ENCODE measurements around the gene FOXJ3. TPM values are rescaled to one million over a fixed set of nuclear protein-coding genes. Genes with fewer than 3 reads are reported as not detected.
A peak's percentile ranks its signal among the peaks of the same experiment; 100 is the strongest.

The FOXJ3 gene
- total and polyA plus RNA-seq, 2 donors (not counting 1 experiment from before 2014, with no cell fraction given) = 22.6 to 29.5 TPM

DNA sequence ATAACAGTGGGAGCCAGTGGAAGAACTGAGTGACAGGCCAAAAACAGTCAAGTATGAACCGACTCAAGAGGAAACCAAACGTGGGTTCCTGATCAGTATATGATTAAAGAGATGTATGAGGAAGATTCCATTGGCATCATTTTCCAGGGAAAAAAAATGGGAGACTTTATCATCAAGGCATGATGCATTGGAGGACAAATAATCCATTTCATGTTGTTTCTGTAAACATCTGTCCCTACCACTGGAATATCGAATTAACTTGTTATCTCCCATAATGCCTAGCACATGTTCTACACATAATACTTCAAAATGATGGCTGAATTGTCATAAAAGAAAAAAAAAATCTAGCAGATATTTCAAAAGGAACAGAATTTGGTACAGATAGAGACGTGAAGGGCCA lies 13.3 kb downstream of the FOXJ3 start:
- Histone ChIP-seq H3K36me3 (ENCODE audit: control insufficient read depth, insufficient read depth, low read length) (no peaks in the 10 kb centered on the region), H3K4me1 (ENCODE audit: control insufficient read depth, extremely low read depth, insufficient read depth, low read length) (peaks cover 10% of the 10 kb centered on the region), H3K27ac (ENCODE audit: insufficient read depth, low read length) (no peak overlapping the region), H3K9ac (ENCODE audit: insufficient read depth, low read length) (no peak overlapping the region), H3K79me2 (ENCODE audit: control insufficient read depth, insufficient read depth, low read length) (peaks cover 80% of the 10 kb centered on the region), H3K9me3 (ENCODE audit: control insufficient read depth, insufficient read depth, low read depth, low read length) (no peaks in the 10 kb centered on the region), H3K27me3 (ENCODE audit: control insufficient read depth, insufficient read depth, low read length) (no peaks in the 10 kb centered on the region), H3K4me2 (ENCODE audit: extremely low read depth, insufficient read depth, low read length) (no peak overlapping the region), H4K20me1 (ENCODE audit: control insufficient read depth, extremely low read depth, insufficient read depth, low read length) (peaks cover 2% of the 10 kb centered on the region), H3K4me3 (replicated peaks in 1 of 4; ENCODE audit: control extremely low read depth in 1 of 4, insufficient read depth in 1 of 4, low read depth in 3 of 4, low read length in 4 of 4) (no peak overlapping the region), H2AFZ (ENCODE audit: low read length) (no peak overlapping the region)
- no peak for DNase-seq (ENCODE audit: low read depth in 2 of 2)
- TF ChIP-seq EZH2 (IDR thresholded peaks at IDR 0.05; ENCODE audit: low read length, missing control alignments) = no peak
- TF ChIP-seq, protein P1, sequence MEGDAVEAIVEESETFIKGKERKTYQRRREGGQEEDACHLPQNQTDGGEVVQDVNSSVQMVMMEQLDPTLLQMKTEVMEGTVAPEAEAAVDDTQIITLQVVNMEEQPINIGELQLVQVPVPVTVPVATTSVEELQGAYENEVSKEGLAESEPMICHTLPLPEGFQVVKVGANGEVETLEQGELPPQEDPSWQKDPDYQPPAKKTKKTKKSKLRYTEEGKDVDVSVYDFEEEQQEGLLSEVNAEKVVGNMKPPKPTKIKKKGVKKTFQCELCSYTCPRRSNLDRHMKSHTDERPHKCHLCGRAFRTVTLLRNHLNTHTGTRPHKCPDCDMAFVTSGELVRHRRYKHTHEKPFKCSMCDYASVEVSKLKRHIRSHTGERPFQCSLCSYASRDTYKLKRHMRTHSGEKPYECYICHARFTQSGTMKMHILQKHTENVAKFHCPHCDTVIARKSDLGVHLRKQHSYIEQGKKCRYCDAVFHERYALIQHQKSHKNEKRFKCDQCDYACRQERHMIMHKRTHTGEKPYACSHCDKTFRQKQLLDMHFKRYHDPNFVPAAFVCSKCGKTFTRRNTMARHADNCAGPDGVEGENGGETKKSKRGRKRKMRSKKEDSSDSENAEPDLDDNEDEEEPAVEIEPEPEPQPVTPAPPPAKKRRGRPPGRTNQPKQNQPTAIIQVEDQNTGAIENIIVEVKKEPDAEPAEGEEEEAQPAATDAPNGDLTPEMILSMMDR (conservative IDR thresholded peaks at IDR 0.05 in 1 of 2, IDR thresholded peaks at IDR 0.05 in 1 of 2; ENCODE audit: low read depth in 1 of 2, low read length in 2 of 2) = no peak

DNA sequence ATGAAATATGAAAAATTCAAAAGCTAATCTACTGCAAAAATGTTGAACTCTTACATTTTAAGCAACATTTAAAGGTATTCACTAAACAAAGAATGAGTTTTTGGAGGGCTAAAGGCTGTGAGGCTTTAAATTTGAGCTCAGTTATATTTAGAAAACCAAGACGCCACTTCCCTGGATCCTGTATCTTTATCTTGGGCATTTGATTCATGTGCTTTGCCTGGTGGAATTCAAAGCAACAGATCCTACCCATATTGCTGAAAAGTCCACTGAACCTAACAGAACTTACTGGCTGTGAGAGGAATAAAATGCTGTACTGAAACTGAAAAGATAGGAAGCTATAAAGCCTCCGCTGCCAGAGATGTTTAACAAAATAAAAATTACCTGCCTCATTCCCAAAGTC lies 14.3 kb downstream of the FOXJ3 start:
- H3K9ac ChIP-seq (ENCODE audit: insufficient read depth, low read length) = no peak overlapping the region
- H4K20me1 ChIP-seq (ENCODE audit: control insufficient read depth, extremely low read depth, insufficient read depth, low read length) = peaks cover 2% of the 10 kb centered on the region
- peaks cover 10% of the 10 kb centered on the region for H3K4me1 ChIP-seq (ENCODE audit: control insufficient read depth, extremely low read depth, insufficient read depth, low read length)
- no peak overlapping the region for H2AFZ ChIP-seq (ENCODE audit: low read length)
- peaks cover 82% of the 10 kb centered on the region for H3K79me2 ChIP-seq (ENCODE audit: control insufficient read depth, insufficient read depth, low read length)
- no peaks in the 10 kb centered on the region for H3K36me3 ChIP-seq (ENCODE audit: control insufficient read depth, insufficient read depth, low read length)
- DNase-seq (ENCODE audit: low read depth in 2 of 2) = no peak
- no peak overlapping the region for H3K4me2 ChIP-seq (ENCODE audit: extremely low read depth, insufficient read depth, low read length)
- H3K4me3 ChIP-seq (replicated peaks in 1 of 4; ENCODE audit: control extremely low read depth in 1 of 4, insufficient read depth in 1 of 4, low read depth in 3 of 4, low read length in 4 of 4) = no peak overlapping the region
- H3K9me3 ChIP-seq (ENCODE audit: control insufficient read depth, insufficient read depth, low read depth, low read length) = no peaks in the 10 kb centered on the region
- H3K27ac ChIP-seq (ENCODE audit: insufficient read depth, low read length) = no peak overlapping the region
- H3K27me3 ChIP-seq (ENCODE audit: control insufficient read depth, insufficient read depth, low read length) = no peaks in the 10 kb centered on the region
- TF ChIP-seq, protein P1 (conservative IDR thresholded peaks at IDR 0.05 in 1 of 2, IDR thresholded peaks at IDR 0.05 in 1 of 2; ENCODE audit: low read depth in 1 of 2, low read length in 2 of 2) = no peak
- no peak for TF ChIP-seq EZH2 (IDR thresholded peaks at IDR 0.05; ENCODE audit: low read length, missing control alignments)

DNA sequence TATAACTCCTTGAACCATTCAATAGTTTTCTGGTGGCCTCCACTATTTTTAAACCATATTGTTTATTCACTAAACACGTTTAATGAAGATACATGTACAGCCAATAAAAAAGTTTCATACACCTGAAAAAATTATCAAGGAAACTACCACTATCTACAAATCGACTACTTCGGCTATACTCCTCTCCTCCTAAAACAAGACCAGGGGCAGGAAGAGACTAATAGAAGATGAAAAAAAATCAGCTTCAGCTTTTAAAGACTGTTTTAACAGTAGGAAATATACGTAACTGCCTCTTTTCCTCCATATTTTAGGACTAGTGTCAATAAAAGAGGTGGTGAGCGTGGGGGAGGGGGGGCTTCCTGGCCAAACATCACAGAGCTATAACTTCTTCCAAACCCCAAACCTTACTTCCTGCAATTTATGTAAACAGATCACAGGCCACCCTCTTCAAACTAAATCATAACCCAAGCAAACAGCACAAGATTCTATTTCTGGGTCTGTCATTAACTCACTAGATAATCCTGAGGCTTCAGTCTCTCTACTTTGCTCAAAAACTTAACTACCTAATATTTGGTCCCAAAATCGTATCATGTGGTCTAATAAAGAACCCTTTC lies 15.1 kb downstream of the FOXJ3 start:
- no peak overlapping the region for H3K9ac ChIP-seq (ENCODE audit: insufficient read depth, low read length)
- H3K4me3 ChIP-seq (replicated peaks in 1 of 4; ENCODE audit: control extremely low read depth in 1 of 4, insufficient read depth in 1 of 4, low read depth in 3 of 4, low read length in 4 of 4) = no peak overlapping the region
- no peaks in the 10 kb centered on the region for H3K9me3 ChIP-seq (ENCODE audit: control insufficient read depth, insufficient read depth, low read depth, low read length)
- H3K27me3 ChIP-seq (ENCODE audit: control insufficient read depth, insufficient read depth, low read length) = no peaks in the 10 kb centered on the region
- no peak overlapping the region for H2AFZ ChIP-seq (ENCODE audit: low read length)
- peaks cover 10% of the 10 kb centered on the region for H3K4me1 ChIP-seq (ENCODE audit: control insufficient read depth, extremely low read depth, insufficient read depth, low read length)
- peaks cover 82% of the 10 kb centered on the region for H3K79me2 ChIP-seq (ENCODE audit: control insufficient read depth, insufficient read depth, low read length)
- TF ChIP-seq, protein P1 (conservative IDR thresholded peaks at IDR 0.05 in 1 of 2, IDR thresholded peaks at IDR 0.05 in 1 of 2; ENCODE audit: low read depth in 1 of 2, low read length in 2 of 2) = no peak
- TF ChIP-seq EZH2 (IDR thresholded peaks at IDR 0.05; ENCODE audit: low read length, missing control alignments) = no peak
- H4K20me1 ChIP-seq (ENCODE audit: control insufficient read depth, extremely low read depth, insufficient read depth, low read length) = peaks cover 2% of the 10 kb centered on the region
- H3K36me3 ChIP-seq (ENCODE audit: control insufficient read depth, insufficient read depth, low read length) = no peaks in the 10 kb centered on the region
- H3K4me2 ChIP-seq (ENCODE audit: extremely low read depth, insufficient read depth, low read length) = peak overlapping the region; percentile 70
- DNase-seq (ENCODE audit: low read depth in 2 of 2) = no peak
- peak overlapping the region; percentile 26 for H3K27ac ChIP-seq (ENCODE audit: insufficient read depth, low read length)
